Transverse colon (tissue), 3 donors: ENCODE data around the gene PTPRG.

ENCODE experiments used
- CTCF ChIP-seq, 5 experiments: fragments of 200-600 bp in 3 of 5; fragments of 450-650 bp in 2 of 5; sonication (generic) in 3 of 5; IDR thresholded peaks; 1 replicate in 2 of 5; 2 replicates in 3 of 5; pipeline ENCODE4 v1.5.1; 2016 to 2017; ENCODE audit warnings: antibody characterized with exemption in 5 of 5, inconsistent platforms in 3 of 5, mild to moderate bottlenecking in 2 of 5, moderate library complexity in 1 of 5
- EP300 ChIP-seq: sonication (generic); formaldehyde crosslinking; IDR thresholded peaks from one replicate; pipeline ENCODE4 v1.6.1; 2017; ENCODE audit warnings: antibody characterized with exemption, low read depth
- POLR2A ChIP-seq: fragments of 450-650 bp; IDR thresholded peaks from one replicate; pipeline ENCODE4 v1.6.1; 2016; ENCODE audit warnings: antibody characterized with exemption, mild to moderate bottlenecking, moderate library complexity

- TF ChIP-seq CTCF (IDR thresholded peaks at IDR 0.05) = no peak
- TF ChIP-seq EP300 = no peak
- TF ChIP-seq POLR2A = no peak
Measured at GRCh38 chr3:62022312-62022711, 460.9 kb downstream of the PTPRG start.
